GM23338 (cell line): ENCODE results near the gene PLS1. TPM values are rescaled to one million over a fixed set of nuclear protein-coding genes. Genes with fewer than 3 reads are reported as not detected.

Source experiments
- ATAC-seq: fragments of 200-7000 bp; cut with Tn5 transposase; 3 replicates; pipeline ENCODE4 v1.9.1; 2020
- DNase-seq: peaks from one replicate; pipeline ENCODE4 v3.0.0-alpha.2; 2015; ENCODE audit warnings: low spot score
- H2AFZ ChIP-seq: fragments of 200-600 bp; sonication (generic); 2 replicates; pipeline ENCODE4 v1.8.0; 2016; ENCODE audit warnings: antibody characterized with exemption, mild to moderate bottlenecking, moderate library complexity
- H3F3A ChIP-seq: fragments of 200-600 bp; sonication (generic); replicated peaks from 2 replicates; pipeline ENCODE4 v1.8.0; 2017; ENCODE audit warnings: antibody characterized with exemption, mixed run types, low read depth
- H3K27ac ChIP-seq: fragments of 200-600 bp; sonication (generic); 2 replicates; pipeline ENCODE4 v1.6.1; 2016; ENCODE audit warnings: low read depth
- H3K27me3 ChIP-seq: fragments of 200-600 bp; sonication (generic); 2 replicates; pipeline ENCODE4 v1.8.0; 2016; ENCODE audit warnings: mild to moderate bottlenecking, mixed run types, moderate library complexity; ENCODE audit not compliant: insufficient read depth
- H3K36me3 ChIP-seq: fragments of 200-600 bp; sonication (generic); 2 replicates; pipeline ENCODE4 v1.8.0; 2016; ENCODE audit warnings: mild to moderate bottlenecking; ENCODE audit not compliant: insufficient read depth
- H3K4me1 ChIP-seq: fragments of 200-600 bp; sonication (generic); 2 replicates; pipeline ENCODE4 v1.8.0; 2016; ENCODE audit warnings: mild to moderate bottlenecking, moderate library complexity; ENCODE audit not compliant: insufficient read depth
- H3K4me2 ChIP-seq: fragments of 200-600 bp; sonication (generic); 2 replicates; pipeline ENCODE4 v1.7.1; 2017; ENCODE audit warnings: mixed run types
- H3K4me3 ChIP-seq: fragments of 200-600 bp; sonication (generic); 2 replicates; pipeline ENCODE4 v1.6.1; 2016; ENCODE audit warnings: mixed run types
- H3K79me2 ChIP-seq: fragments of 200-600 bp; sonication (generic); replicated peaks from 2 replicates; pipeline ENCODE4 v1.8.0; 2017; ENCODE audit warnings: mild to moderate bottlenecking; ENCODE audit not compliant: insufficient read depth
- H3K9me2 ChIP-seq: fragments of 200-600 bp; sonication (generic); 2 replicates; pipeline ENCODE4 v1.8.0; 2017; ENCODE audit not compliant: insufficient read depth
- H4K20me1 ChIP-seq: fragments of 200-600 bp; sonication (generic); replicated peaks from 2 replicates; pipeline ENCODE4 v1.8.0; 2017; ENCODE audit warnings: mild to moderate bottlenecking; ENCODE audit not compliant: insufficient read depth
- H3K27ac Mint-ChIP-seq: 2 replicates; pipeline ENCODE4 v1.8.0; 2020; ENCODE audit warnings: inconsistent platforms, mild to moderate bottlenecking, moderate library complexity, mixed read lengths
- H3K27me3 Mint-ChIP-seq: 3 replicates; pipeline ENCODE4 v1.8.0; 2022; ENCODE audit warnings: low read depth, mild to moderate bottlenecking, moderate library complexity, mixed read lengths, inconsistent platforms; ENCODE audit not compliant: insufficient read depth, poor library complexity
- H3K36me3 Mint-ChIP-seq: 3 replicates; pipeline ENCODE4 v1.8.0; 2021; ENCODE audit warnings: low read depth, mild to moderate bottlenecking, inconsistent platforms, moderate library complexity, mixed read lengths
- H3K4me1 Mint-ChIP-seq: 3 replicates; pipeline ENCODE4 v1.8.0; 2020; ENCODE audit warnings: mild to moderate bottlenecking, inconsistent platforms, mixed read lengths
- H3K4me3 Mint-ChIP-seq: 3 replicates; pipeline ENCODE4 v1.8.0; 2021; ENCODE audit warnings: moderate library complexity, mild to moderate bottlenecking, inconsistent platforms, mixed read lengths
- H3K9me3 Mint-ChIP-seq: 3 replicates; pipeline ENCODE4 v1.8.0; 2020; ENCODE audit warnings: moderate library complexity, mild to moderate bottlenecking, inconsistent platforms, mixed read lengths
- EZH2phosphoT487 ChIP-seq: fragments of 200-600 bp; sonication (generic); IDR thresholded peaks from one replicate; pipeline ENCODE4 v1.8.1; 2018; ENCODE audit warnings: antibody characterized with exemption; ENCODE audit not compliant: unreplicated experiment
- NANOG ChIP-seq: IDR thresholded peaks from 2 replicates; pipeline ENCODE4 v1.6.1; 2016; ENCODE audit warnings: antibody characterized with exemption, borderline replicate concordance
- ZNF114 ChIP-seq: fragments of 250-450 bp; sonication (Bioruptor Pico); IDR thresholded peaks from 2 replicates; pipeline ENCODE4 v1.5.0; 2020; ENCODE audit warnings: mild to moderate bottlenecking, moderate library complexity
- ZNF331 ChIP-seq: fragments of 250-450 bp; sonication (Bioruptor Pico); IDR thresholded peaks from 2 replicates; pipeline ENCODE4 v1.5.0; 2020; ENCODE audit warnings: low read depth, mild to moderate bottlenecking, moderate library complexity
- polyA plus RNA-seq: library from polyadenylated mRNA; unstranded; fragments of >200 nt; fragmentation: Nextera tagmentation; extraction: Ambion mirVana; gene quantifications from 2 replicates; pipeline ENCODE4 v1.2.1, GENCODE V29; 2016
- total RNA-seq: library from RNA; depleted of rRNA; stranded (reverse); fragments of >200 nt; shearing (Covaris generic); gene quantifications from 2 replicates; pipeline ENCODE4 v1.2.3, GENCODE V29; 2014
- TF ChIP-seq, protein P1 (sequence below): fragments of 250-450 bp; sonication (Bioruptor Pico); IDR thresholded peaks from 2 replicates; pipeline ENCODE4 v1.5.0; 2020; ENCODE audit warnings: mild to moderate bottlenecking, moderate library complexity
- TF ChIP-seq, protein P2 (sequence below), 2 experiments: fragments of 200-600 bp in 1 of 2; sonication (generic) in 1 of 2; conservative IDR thresholded peaks; 2 replicates each; pipeline versions ENCODE4 v1.5.1 to v1.6.1; 2016 to 2017; ENCODE audit warnings: antibody characterized with exemption in 2 of 2, low read depth in 2 of 2, mild to moderate bottlenecking in 2 of 2, moderate library complexity in 1 of 2

Gene PLS1
- total and polyA plus RNA-seq, 2 experiments from 2014 or later: 18.4 to 42.2 TPM

GRCh38 chr3:142680710-142681109 lies 84.5 kb downstream of the PLS1 start:
- Mint-ChIP-seq H3K27me3 (no peaks in the 10 kb centered on the region), H3K4me3 (no peak overlapping the region), H3K36me3 (peaks cover 11% of the 10 kb centered on the region), H3K9me3 (no peaks in the 10 kb centered on the region), H3K27ac (no peak overlapping the region), H3K4me1 (no peaks in the 10 kb centered on the region)
- no peaks in the 10 kb centered on the region for H3K9me2 ChIP-seq
- 0 out of 2 replicates have a peak, but pooled peaks cover 3% of the 10 kb centered on the region for H4K20me1 ChIP-seq
- peaks cover 2% of the 10 kb centered on the region; the same call in 1 of the 2 replicates for H3K36me3 ChIP-seq
- no peaks in the 10 kb centered on the region for H3K27me3 ChIP-seq
- H3K79me2 ChIP-seq: no peaks in the 10 kb centered on the region
- no peak overlapping the region for H2AFZ ChIP-seq
- DNase-seq: peak; percentile 16
- H3K4me1 ChIP-seq: no peaks in the 10 kb centered on the region
- H3F3A ChIP-seq: no peaks in the 10 kb centered on the region
- no peak overlapping the region for H3K4me2 ChIP-seq
- no peak overlapping the region for H3K27ac ChIP-seq
- no peak overlapping the region for H3K4me3 ChIP-seq
- TF ChIP-seq ZNF114 (no peak), EZH2phosphoT487 (no peak), NANOG (no peak), ZNF331 (no peak)
- TF ChIP-seq, protein P1, sequence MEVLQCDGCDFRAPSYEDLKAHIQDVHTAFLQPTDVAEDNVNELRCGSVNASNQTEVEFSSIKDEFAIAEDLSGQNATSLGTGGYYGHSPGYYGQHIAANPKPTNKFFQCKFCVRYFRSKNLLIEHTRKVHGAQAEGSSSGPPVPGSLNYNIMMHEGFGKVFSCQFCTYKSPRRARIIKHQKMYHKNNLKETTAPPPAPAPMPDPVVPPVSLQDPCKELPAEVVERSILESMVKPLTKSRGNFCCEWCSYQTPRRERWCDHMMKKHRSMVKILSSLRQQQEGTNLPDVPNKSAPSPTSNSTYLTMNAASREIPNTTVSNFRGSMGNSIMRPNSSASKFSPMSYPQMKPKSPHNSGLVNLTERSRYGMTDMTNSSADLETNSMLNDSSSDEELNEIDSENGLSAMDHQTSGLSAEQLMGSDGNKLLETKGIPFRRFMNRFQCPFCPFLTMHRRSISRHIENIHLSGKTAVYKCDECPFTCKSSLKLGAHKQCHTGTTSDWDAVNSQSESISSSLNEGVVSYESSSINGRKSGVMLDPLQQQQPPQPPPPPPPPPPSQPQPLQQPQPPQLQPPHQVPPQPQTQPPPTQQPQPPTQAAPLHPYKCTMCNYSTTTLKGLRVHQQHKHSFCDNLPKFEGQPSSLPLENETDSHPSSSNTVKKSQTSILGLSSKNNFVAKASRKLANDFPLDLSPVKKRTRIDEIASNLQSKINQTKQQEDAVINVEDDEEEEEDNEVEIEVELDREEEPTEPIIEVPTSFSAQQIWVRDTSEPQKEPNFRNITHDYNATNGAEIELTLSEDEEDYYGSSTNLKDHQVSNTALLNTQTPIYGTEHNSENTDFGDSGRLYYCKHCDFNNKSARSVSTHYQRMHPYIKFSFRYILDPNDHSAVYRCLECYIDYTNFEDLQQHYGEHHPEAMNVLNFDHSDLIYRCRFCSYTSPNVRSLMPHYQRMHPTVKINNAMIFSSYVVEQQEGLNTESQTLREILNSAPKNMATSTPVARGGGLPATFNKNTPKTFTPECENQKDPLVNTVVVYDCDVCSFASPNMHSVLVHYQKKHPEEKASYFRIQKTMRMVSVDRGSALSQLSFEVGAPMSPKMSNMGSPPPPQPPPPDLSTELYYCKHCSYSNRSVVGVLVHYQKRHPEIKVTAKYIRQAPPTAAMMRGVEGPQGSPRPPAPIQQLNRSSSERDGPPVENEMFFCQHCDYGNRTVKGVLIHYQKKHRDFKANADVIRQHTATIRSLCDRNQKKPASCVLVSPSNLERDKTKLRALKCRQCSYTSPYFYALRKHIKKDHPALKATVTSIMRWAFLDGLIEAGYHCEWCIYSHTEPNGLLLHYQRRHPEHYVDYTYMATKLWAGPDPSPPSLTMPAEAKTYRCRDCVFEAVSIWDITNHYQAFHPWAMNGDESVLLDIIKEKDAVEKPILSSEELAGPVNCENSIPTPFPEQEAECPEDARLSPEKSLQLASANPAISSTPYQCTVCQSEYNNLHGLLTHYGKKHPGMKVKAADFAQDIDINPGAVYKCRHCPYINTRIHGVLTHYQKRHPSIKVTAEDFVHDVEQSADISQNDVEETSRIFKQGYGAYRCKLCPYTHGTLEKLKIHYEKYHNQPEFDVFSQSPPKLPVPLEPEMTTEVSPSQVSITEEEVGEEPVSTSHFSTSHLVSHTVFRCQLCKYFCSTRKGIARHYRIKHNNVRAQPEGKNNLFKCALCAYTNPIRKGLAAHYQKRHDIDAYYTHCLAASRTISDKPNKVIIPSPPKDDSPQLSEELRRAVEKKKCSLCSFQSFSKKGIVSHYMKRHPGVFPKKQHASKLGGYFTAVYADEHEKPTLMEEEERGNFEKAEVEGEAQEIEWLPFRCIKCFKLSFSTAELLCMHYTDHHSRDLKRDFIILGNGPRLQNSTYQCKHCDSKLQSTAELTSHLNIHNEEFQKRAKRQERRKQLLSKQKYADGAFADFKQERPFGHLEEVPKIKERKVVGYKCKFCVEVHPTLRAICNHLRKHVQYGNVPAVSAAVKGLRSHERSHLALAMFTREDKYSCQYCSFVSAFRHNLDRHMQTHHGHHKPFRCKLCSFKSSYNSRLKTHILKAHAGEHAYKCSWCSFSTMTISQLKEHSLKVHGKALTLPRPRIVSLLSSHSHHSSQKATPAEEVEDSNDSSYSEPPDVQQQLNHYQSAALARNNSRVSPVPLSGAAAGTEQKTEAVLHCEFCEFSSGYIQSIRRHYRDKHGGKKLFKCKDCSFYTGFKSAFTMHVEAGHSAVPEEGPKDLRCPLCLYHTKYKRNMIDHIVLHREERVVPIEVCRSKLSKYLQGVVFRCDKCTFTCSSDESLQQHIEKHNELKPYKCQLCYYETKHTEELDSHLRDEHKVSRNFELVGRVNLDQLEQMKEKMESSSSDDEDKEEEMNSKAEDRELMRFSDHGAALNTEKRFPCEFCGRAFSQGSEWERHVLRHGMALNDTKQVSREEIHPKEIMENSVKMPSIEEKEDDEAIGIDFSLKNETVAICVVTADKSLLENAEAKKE (CRISPR knock-in tag): no peak
- TF ChIP-seq, protein P2, sequence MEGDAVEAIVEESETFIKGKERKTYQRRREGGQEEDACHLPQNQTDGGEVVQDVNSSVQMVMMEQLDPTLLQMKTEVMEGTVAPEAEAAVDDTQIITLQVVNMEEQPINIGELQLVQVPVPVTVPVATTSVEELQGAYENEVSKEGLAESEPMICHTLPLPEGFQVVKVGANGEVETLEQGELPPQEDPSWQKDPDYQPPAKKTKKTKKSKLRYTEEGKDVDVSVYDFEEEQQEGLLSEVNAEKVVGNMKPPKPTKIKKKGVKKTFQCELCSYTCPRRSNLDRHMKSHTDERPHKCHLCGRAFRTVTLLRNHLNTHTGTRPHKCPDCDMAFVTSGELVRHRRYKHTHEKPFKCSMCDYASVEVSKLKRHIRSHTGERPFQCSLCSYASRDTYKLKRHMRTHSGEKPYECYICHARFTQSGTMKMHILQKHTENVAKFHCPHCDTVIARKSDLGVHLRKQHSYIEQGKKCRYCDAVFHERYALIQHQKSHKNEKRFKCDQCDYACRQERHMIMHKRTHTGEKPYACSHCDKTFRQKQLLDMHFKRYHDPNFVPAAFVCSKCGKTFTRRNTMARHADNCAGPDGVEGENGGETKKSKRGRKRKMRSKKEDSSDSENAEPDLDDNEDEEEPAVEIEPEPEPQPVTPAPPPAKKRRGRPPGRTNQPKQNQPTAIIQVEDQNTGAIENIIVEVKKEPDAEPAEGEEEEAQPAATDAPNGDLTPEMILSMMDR (conservative IDR thresholded peaks at IDR 0.05; ENCODE audit: low read depth in 2 of 2): peak; percentile 16 to 57; a peak in 2 of 4 replicates
- no peak; the same call in 2 of the 3 replicates for ATAC-seq
